Stimulated activated CD8-positive, alpha-beta memory T cell treated with anti-CD3 and anti-CD28 coated beads, Interleukin-15, amount 100 ng/mL, for 4 hours (primary cell): ENCODE measurements around the gene PPTC7.
"Not testable (repeated sequence)": the region's sequence is repeated elsewhere in the genome, so short reads cannot be mapped to it uniquely, and the experiment has no call there.

Source experiments
- DNase-seq, 2 donors: peaks; one replicate each; pipeline ENCODE4 v3.0.0-alpha.2; 2020; ENCODE audit warnings: low read depth in 2 of 2

The PPTC7 gene

DNA sequence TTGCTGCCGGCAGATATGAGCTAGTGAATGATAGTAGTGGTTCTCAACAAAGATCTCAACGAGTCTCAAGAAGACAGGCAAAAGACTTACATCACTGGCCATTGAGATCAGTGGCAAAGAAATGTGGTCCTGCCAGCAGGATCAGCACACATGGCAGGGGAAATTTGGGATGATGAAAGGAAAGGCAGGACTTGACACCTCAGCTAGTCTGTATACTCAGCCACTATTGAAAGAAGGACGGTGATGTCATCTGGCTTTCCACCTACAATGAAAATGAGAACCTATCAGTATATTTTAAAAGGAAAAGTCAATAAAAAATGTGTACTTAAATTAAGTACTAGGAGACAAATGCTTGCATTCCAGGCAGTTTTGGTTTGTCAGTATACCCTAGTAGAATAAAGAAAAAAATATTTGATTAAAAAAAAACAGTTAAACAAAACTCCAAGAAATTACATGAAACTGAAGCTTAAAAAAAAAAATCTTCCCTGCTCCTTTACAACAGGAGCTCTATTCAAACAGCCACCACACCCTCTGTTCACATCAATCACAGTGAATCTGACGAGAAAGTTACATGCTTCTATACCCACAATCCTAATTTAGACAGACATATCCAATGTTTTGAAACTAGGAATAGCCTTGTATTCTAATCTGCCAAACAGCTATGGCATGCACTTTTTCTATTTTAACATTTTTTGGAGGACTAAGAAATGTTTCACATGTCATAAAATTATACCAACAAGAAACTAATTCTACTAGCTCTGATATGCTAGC is 46.1 kb downstream of the PPTC7 start:
- DNase-seq = no peak

DNA sequence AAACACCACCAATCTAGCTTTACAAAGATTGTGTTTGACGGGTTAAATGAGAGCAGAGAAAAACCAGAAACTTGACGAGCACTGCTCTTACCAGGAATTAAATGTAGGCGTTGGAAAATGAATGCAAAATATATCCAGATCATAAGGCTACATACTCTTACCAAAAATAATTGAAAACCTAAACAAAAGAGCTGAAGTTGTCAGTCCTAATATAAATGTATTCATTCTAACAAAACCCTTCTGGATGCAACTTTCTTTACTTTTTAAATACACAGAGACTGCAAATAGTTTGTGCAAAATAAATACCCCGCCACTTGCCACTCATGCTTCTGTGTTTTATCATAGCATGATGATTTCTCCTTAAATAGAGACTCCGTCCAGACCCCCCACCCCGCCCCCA is 48.3 kb downstream of the PPTC7 start:
- DNase-seq = no peak

DNA sequence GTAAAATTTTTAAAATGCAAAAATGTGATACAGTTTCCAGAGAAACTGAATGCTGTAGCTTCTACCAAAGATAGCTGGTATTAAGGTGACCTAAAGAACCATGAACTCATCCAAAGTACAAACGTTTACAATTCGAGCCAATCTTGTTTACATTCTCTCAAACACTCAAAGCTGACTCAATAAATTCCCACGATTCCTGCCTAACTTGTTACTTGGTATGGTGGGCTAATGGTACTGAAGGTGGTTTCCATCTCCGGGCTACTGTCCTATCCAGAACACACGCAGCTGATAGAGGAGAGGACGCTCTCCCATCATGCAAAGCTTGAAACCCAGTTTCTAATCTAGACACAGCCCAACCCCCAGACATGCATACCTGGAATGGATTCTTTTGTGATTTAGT is 49.5 kb downstream of the PPTC7 start:
- no peak for DNase-seq

- DNase-seq = no peak
These were observed 50.5 kb downstream of the PPTC7 start for GRCh38 chr12:110532644-110533043.

DNA sequence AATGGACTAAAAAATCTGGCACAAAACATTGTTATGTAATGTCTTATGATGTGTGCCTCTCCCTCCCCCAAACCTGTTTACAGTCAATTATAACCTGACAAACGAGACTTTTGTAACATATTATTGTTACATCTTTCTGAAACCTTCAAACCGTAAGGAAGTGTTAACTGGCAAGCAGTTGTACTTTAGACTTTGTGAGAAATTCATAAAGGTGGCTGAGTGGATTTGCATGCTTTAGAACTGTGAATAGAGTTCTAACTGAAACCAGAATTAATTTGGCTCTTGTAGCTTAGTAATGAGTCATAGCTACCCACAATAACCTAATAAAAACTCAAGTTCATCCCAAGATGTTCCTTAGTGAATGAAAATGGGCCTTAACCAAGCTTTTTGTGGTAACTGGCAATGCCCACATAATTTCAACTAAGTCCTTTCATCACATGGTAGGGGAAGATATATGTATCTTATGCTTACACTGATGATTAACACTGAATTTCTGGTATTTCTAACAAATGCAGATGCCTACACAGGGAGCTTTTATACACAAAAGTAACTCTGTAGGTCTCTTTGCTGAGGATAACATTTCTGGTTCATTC is 51.3 kb downstream of the PPTC7 start:
- no peak for DNase-seq

DNA sequence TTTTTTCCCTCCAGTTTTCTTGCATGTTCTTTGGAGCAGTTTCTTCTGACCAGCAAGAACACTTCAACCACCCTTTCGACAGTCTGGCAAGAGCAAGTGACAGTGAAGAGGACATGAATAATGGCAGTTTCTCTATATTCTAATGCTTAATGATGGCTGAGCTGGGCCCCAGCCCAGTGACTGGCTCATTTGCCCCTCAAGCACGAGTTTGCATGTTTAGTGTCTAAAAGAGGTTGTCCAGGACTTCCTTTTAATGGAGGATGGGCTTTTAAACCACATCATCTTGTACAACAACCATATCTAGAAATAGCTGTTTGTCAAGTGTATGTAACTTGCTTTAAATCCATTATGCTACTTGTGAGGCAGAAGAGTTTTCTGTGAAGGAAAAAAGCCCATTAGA is 52.6 kb downstream of the PPTC7 start:
- DNase-seq = no peak

- DNase-seq = no peak
These were observed 54.8 kb downstream of the PPTC7 start for GRCh38 chr12:110528277-110528839.

DNA sequence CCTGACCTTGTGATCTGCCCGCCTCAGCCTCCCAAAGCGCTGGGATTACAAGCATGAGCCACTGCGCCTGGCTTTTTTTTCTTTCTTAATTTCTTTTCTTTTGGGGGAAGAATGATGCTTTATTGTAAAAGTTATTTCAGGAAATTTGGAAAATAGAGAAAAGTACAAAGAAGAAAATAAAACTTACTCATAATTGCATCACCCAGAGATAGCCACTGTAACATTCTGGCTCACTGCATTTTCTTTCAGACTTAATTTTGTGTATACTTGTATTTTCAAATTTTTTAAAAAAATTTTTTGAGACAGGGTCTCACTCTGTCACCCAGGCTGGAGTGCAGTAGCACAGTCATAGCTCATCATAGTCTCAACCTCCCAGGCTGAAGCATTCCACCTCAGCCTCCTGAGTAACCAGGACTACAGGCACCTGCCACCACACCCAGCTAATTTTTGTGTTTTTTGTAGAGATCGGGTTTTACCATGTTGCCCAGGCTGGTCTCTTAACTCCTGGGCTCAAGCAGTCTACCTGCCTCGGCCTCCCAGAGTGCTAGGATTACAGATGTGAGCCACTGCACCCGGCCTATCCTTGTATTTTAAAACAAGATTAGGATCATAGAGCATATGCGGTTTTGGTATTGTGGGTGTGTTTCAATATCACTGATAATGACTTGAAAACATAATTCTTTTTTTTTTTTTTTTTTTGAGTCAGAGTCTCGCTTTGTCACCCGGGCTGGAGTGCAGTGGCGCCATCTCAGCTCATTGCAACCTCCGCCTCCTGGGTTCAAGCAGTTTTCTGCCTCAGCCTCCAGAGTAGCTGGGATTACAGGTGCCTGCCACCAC is 62.0 kb downstream of the PPTC7 start:
- DNase-seq = not testable (repeated sequence)

DNA sequence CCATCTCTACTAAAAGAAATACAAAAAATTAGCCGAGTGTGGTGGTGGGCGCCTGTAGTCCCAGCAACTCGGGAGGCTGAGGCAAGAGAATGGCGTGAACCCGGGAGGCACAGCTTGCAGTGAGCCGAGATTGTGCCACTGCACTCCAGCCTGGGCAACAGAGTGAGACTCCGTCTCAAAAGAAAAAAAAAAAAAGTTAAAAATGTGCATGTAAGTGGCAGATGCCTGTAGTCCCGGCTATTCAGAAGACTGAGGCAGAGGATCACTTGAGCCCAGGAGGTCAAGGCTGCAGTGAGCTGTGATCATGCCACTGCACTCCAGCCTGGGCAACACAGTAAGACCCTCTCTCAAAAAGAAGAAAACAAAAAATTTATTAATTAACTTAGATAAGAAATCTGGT is 65.1 kb downstream of the PPTC7 start:
- DNase-seq = not testable (repeated sequence)

DNA sequence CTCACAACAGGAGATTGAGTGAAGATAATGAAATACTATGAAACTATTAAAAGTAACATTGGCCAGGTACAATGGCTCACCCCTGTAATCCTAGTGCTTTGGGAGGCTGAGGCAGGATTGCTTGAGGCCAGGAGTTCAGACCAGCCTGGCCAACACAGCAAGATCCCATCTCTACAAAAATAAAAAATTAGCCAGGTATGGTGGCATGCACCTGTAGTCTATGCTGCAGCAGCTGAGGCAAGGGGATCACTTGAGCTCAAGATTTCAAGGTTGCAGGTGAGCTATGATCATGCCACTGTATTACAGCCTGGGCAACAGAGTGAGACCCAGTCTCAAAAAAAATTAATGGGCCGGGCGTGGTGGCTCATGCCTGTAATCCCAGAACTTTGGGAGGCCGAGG is 66.1 kb downstream of the PPTC7 start:
- DNase-seq = no peak

DNA sequence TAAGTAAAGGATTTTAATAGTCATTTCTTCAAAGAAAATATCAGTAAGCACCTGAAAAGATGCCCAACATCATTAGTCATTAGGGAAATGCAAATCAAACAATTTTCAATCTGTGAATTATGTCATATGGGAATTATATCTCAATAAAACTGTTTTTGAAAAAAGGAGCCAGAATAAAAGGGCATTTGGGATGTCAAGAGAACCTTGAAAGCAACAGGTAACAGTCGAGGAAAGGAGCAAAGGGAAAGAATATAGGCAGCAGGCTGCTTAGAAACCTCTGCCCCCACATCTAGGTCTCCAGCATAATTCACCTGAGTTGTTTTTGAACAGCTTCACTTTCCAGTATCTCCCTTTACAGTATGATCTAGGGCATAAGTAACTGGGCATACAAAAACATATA is 68.8 kb downstream of the PPTC7 start:
- DNase-seq = no peak

GRCh38 chr12:110513842-110514241 is 69.3 kb downstream of the PPTC7 start:
- DNase-seq = no peak

- no peak for DNase-seq
These were observed 75.0 kb downstream of the PPTC7 start for GRCh38 chr12:110508071-110508586.

- DNase-seq = no peak
These were observed 77.8 kb downstream of the PPTC7 start for GRCh38 chr12:110505332-110505731.

GRCh38 chr12:110503432-110503831 is 79.7 kb downstream of the PPTC7 start:
- no peak for DNase-seq

DNA sequence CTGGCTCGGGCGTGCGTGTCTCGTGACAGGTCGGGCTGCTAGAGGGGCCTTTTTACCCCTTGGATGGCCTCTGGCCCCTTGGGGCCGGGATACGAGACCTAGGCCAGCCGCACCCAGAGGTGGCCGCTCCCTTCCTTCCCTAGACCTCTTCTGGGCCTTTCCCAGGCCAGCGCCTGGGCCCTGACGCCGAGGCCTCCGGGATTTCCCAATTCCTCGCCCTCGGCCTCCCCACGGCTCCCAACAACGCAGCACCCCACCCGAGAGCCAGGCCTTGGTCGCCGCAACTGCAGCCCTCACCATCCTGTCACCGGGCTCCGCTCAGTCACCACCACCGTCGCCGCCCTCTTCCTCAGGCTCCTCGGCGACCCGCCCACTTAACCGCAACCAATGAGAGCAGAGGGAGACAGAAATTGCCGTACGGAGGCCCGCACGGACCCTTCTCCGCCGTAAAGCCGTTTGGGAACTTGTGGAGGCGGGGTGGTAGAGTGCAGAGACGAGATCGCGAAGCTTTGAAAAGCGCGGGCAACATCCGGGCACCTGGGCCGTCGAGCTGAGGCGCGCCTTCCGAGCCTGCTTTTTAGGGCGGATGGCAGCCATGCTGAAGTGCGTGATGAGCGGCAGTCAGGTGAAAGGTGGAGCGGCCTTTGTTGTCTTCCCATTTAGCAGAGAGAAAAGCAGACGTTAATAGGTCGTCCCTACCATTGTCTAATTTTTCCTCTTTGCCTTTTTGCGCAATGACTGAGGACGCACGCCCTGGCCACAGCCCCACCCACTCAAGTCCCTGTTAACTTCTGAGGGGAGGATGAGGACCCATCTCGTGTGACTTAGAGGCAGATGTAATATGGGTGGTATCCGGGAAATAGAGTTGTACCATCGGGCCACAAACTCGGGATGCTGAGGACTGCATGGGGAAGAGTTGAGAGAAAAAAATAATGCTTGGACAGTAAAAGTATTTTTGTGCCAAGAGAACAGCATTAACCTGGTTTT is 81.1 kb downstream of the PPTC7 start, which contains the start of the genes RAD9B and VPS29:
TSS of gene RAD9B (plus strand) at position 580 of the 987 bp plus-strand sequence. CDS start at position 587, 7 bp downstream.
TSS of gene VPS29 (minus strand) at position 360 of the 987 bp plus-strand sequence. CDS start at position 300, 60 bp downstream.
- peak; percentile 97 to 98 for DNase-seq

GRCh38 chr12:110501399-110501751 is 81.7 kb downstream of the PPTC7 start:
- no peak for DNase-seq

- no peak for DNase-seq
These were observed 84.0 kb downstream of the PPTC7 start for GRCh38 chr12:110498984-110499706.
